K562 (cell line): ENCODE measurements around the gene SSX7. TPM values are rescaled to one million over a fixed set of nuclear protein-coding genes. Genes with fewer than 3 reads are reported as not detected.
"Not testable (repeated sequence)": the region's sequence is repeated elsewhere in the genome, so short reads cannot be mapped to it uniquely, and the experiment has no call there.

Source experiments
- ATAC-seq: fragments of 200-7000 bp; cut with Tn5 transposase; 3 replicates; pipeline ENCODE4 v1.9.1; 2020; ENCODE audit warnings: moderate library complexity
- BruUV-seq: library from RNA; stranded (reverse); fragments of 400-500 nt; replicated peaks from 2 replicates; lab custom pipeline; 2021; lab: Mats Ljungman, UMichigan
- CTCF ChIA-PET: fragments of 300-600 bp; formaldehyde crosslinking; extraction: SDS; loops from one replicate; lab custom pipeline; 2021; ENCODE audit warnings: low intra/inter-chr PET ratio; lab: Yijun Ruan, JAX
- POLR2A ChIA-PET: fragments of 300-600, 350-650 bp; sonication (Branson Sonifier 250); formaldehyde crosslinking; extraction: SDS; loops from one replicate; lab custom pipeline; 2021; ENCODE audit warnings: antibody characterized with exemption, inconsistent platforms; lab: Yijun Ruan, JAX
- DNase-seq, 4 experiments: peaks; one replicate each; pipeline versions ENCODE4 v3.0.0 to v3.0.0-alpha.2; 2011 to 2018; ENCODE audit warnings: low spot score in 3 of 4, mixed read lengths in 3 of 4; ENCODE audit errors: extremely low read depth in 1 of 4
- FAIRE-seq: peaks from 2 replicates; lab custom pipeline; 2011; peaks lifted over from hg19 to GRCh38; lab: Jason Lieb, UNC
- H2AFZ ChIP-seq: 2 replicates; pipeline ENCODE4 v1.6.0; 2011; ENCODE audit warnings: low read depth, low read length, control low read depth, inconsistent platforms
- H3K27ac ChIP-seq: fragments of 200-600 bp; 3 replicates; pipeline ENCODE4 v1.8.0; 2011; ENCODE audit warnings: low read depth, mild to moderate bottlenecking, control low read depth, inconsistent platforms, low read length, moderate library complexity, mixed read lengths; ENCODE audit errors: extremely low read depth
- H3K27me3 ChIP-seq, 2 experiments: fragments of 300-600 bp in 1 of 2; 2 replicates in 1 of 2; 3 replicates in 1 of 2; pipeline versions ENCODE4 v1.6.0 to v1.8.0; 2011; ENCODE audit warnings: inconsistent platforms in 2 of 2, low read length in 2 of 2, mild to moderate bottlenecking in 1 of 2, mixed read lengths in 1 of 2, moderate library complexity in 1 of 2; ENCODE audit not compliant: control insufficient read depth in 2 of 2, insufficient read depth in 2 of 2
- H3K36me3 ChIP-seq: fragments of 300-600 bp; 3 replicates; pipeline ENCODE4 v1.8.0; 2011; ENCODE audit warnings: mild to moderate bottlenecking, low read length, inconsistent platforms; ENCODE audit not compliant: control insufficient read depth, insufficient read depth
- H3K4me1 ChIP-seq, 2 experiments: fragments of 200-600 bp in 1 of 2; replicated peaks in 1 of 2; 2 replicates in 1 of 2; 3 replicates in 1 of 2; pipeline versions ENCODE4 v1.5.1 to v1.8.0; 2011; ENCODE audit warnings: inconsistent platforms in 2 of 2, low read length in 2 of 2, mild to moderate bottlenecking in 1 of 2, mixed read lengths in 1 of 2, moderate library complexity in 1 of 2; ENCODE audit not compliant: control insufficient read depth in 2 of 2, insufficient read depth in 2 of 2
- H3K4me2 ChIP-seq: 2 replicates; pipeline ENCODE4 v1.6.1; 2011; ENCODE audit warnings: low read length, control low read depth, inconsistent platforms, mixed read lengths; ENCODE audit not compliant: insufficient read depth
- H3K4me3 ChIP-seq: fragments of 200-600 bp; sonication (generic), shearing (Covaris generic); 2 replicates; pipeline ENCODE4 v1.5.1; 2016; ENCODE audit warnings: control low read depth, inconsistent platforms
- H3K79me2 ChIP-seq: fragments of 200-600 bp; 3 replicates; pipeline ENCODE4 v1.8.0; 2011; ENCODE audit warnings: low read length, inconsistent platforms; ENCODE audit not compliant: control insufficient read depth, insufficient read depth
- H3K9ac ChIP-seq, 2 experiments: 2 replicates each; pipeline versions ENCODE4 v1.6.0 to v1.6.1; 2011; ENCODE audit warnings: low read depth in 2 of 2, low read length in 2 of 2, control low read depth in 1 of 2, inconsistent platforms in 1 of 2, mild to moderate bottlenecking in 1 of 2, mixed read lengths in 1 of 2; ENCODE audit not compliant: insufficient read depth in 1 of 2
- H3K9me1 ChIP-seq: one replicate; pipeline ENCODE4 v1.6.0; 2011; ENCODE audit warnings: inconsistent platforms, mild to moderate bottlenecking, low read length, moderate library complexity; ENCODE audit not compliant: control insufficient read depth, insufficient read depth
- H3K9me3 ChIP-seq: replicated peaks from 2 replicates; pipeline ENCODE4 v1.5.1; 2011; ENCODE audit warnings: low read depth, low read length, inconsistent platforms; ENCODE audit not compliant: control insufficient read depth, insufficient read depth
- H4K20me1 ChIP-seq: replicated peaks from 2 replicates; pipeline ENCODE4 v1.6.1; 2011; ENCODE audit warnings: low read length, inconsistent platforms, mixed read lengths; ENCODE audit not compliant: control insufficient read depth, insufficient read depth
- C11orf30 ChIP-seq: fragments of 450-650 bp; IDR thresholded peaks from 2 replicates; pipeline ENCODE4 v1.6.1; 2016; ENCODE audit warnings: low read depth, mild to moderate bottlenecking
- MAFG ChIP-seq: fragments of 450-650 bp; conservative IDR thresholded peaks from 2 replicates; pipeline ENCODE4 v1.6.1; 2016; ENCODE audit warnings: missing genetic modification characterization, missing compliant biosample characterization
- ZNF316 ChIP-seq: fragments of 450-650 bp; IDR thresholded peaks from 2 replicates; pipeline ENCODE4 v1.6.1; 2016
- WGBS: fragments of 100-300 bp; shearing (Covaris generic); methylation state at CpG from one replicate; pipeline ENCODE4 v1.1.6; 2016; ENCODE audit warnings: low coverage, mixed read lengths; ENCODE audit not compliant: insufficient coverage; ENCODE audit errors: missing lambda C conversion rate; 5-methylcytosine and 5-hydroxymethylcytosine counted together
- in situ Hi-C: fragments of 300-500 bp; cut with MboI; formaldehyde crosslinking; loops from 4 replicates; pipeline ENCODE4 v1.15.0; 2018; ENCODE audit warnings: inconsistent platforms, mixed read lengths
- intact Hi-C: fragments of 100-400 bp; cut with micrococcal nuclease; formaldehyde crosslinking; loops from 2 replicates; pipeline ENCODE4 v1.14.2; 2022
- polyA plus RNA-seq, 8 experiments: library from polyadenylated mRNA; depleted of rRNA in 4 of 8; stranded (reverse) in 5 of 8; unstranded in 3 of 8; fragments of >200 nt; fragmentation: Nextera tagmentation in 2 of 8; fragmentation: Illumina TruSeq in 1 of 8; extraction: Ambion mirVana in 2 of 8; extraction: Trizol in 1 of 8; gene quantifications; 2 replicates each; pipeline versions ENCODE4 v1.2.1 to v1.2.3, GENCODE V29; 2011 to 2014; ENCODE audit warnings: inconsistent platforms in 1 of 8, missing spikeins in 1 of 8
- total RNA-seq, 7 experiments: library from RNA; depleted of rRNA in 6 of 7; stranded (reverse); fragments of >200 nt in 6 of 7; fragmentation: Illumina TruSeq in 2 of 7; extraction: Trizol in 2 of 7; gene quantifications; 2 replicates each; pipeline versions ENCODE4 v1.2.1 to v1.2.3, GENCODE V29; 2011 to 2021; ENCODE audit warnings: low replicate concordance in 1 of 7

The SSX7 gene
- total and polyA plus RNA-seq, 9 of the 15 experiments (the other 6 are each of a cell fraction or from before 2014, with no cell fraction given), result 0.29 to 0.31 (median 0.29) TPM; not detected in 5

DNA sequence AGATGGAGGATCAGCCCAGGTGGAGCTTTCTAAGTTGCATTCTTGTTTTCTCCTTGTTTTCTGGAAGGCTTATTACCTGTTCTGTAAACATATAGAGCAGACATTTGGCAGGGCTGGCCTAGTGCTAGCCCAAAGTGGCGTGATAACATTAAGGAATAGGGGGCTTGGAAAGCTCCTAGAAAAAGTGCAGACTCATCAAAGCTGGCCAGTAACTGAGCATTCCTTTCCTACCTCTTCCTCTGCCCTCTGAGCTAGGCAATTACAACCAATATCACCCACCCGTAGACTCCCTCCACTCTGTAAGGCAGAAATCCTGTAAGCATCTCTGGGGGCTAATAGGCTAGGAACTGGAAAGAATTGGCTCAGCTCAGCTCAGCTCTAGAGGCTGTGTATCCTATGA is 7.5 kb upstream of the SSX7 start:
- 5% methylated on average over 2 of the region's 2 CpGs for WGBS
- H3K36me3 ChIP-seq, H3K9me3 ChIP-seq, H3K27me3 ChIP-seq, H3K27ac ChIP-seq, H4K20me1 ChIP-seq, H2AFZ ChIP-seq, H3K9ac ChIP-seq, POLR2A ChIA-PET, DNase-seq, H3K4me3 ChIP-seq, BruUV-seq, H3K4me2 ChIP-seq, H3K79me2 ChIP-seq, H3K4me1 ChIP-seq, CTCF ChIA-PET, ATAC-seq, H3K9me1 ChIP-seq, FAIRE-seq, intact Hi-C loops: not testable (repeated sequence)
- in situ Hi-C loops, result loop anchor here (25.0 kb wide), 1 partner anchor 100 kb away; the partner anchor contains the start of gene SSX2B
- peak; percentile 29; the same call in 1 of the 2 replicates for TF ChIP-seq MAFG
- TF ChIP-seq C11orf30, result peak; percentile 51
- TF ChIP-seq ZNF316, result peak; percentile 56

DNA sequence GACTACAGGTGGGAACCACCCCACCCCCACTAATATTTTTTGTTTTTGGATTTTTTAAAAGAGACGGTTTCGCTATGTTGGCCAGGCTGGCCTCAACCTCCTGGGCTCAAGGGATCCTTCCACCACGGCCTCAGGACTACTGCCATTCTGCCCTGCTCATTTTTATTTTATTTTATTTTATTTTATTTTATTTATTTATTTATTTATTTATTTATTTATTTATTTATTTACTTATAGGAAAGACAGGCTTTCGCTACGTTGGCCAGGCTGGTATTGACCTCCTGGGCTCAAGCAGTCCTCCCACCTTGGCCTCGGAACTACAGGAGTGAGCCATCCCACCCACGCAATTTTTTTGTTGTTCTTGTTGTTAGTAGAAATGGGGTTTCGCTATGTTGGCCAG is 775 bp upstream of the SSX7 start:
- H3K27me3 ChIP-seq, H3K4me1 ChIP-seq, H2AFZ ChIP-seq, BruUV-seq, intact Hi-C loops, CTCF ChIA-PET, H3K79me2 ChIP-seq, H4K20me1 ChIP-seq, H3K4me3 ChIP-seq, POLR2A ChIA-PET, ATAC-seq, H3K27ac ChIP-seq, H3K9me1 ChIP-seq, H3K36me3 ChIP-seq, FAIRE-seq, H3K4me2 ChIP-seq, H3K9ac ChIP-seq, H3K9me3 ChIP-seq, DNase-seq: not testable (repeated sequence)
- 5% methylated on average over 7 of the region's 8 CpGs for WGBS
- in situ Hi-C loops, result loop anchor here (25.0 kb wide), 1 partner anchor 107 kb away; the partner anchor contains the start of gene SSX2B

DNA sequence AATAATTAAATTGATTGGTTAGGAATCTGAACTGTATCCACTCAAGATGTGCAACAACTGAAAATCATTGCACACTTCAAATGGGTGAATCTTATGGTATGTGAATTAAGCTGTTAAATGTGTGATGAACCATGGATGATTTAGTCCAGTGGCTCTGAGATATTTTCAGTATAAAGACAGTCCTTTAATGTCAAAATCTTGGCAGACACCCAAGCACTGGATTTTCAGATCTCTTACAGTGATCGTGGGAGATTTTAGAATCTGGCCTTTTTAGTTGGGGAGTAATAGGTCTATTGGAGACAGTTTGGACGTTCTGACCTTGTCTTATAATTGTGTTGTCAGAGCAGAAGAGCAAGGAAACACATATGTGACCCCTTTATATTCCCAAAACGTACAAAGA is 4.0 kb downstream of the SSX7 start:
- BruUV-seq, H3K27ac ChIP-seq, H3K9ac ChIP-seq, H3K4me2 ChIP-seq, CTCF ChIA-PET, H3K4me3 ChIP-seq, H3K27me3 ChIP-seq, H3K79me2 ChIP-seq, H3K36me3 ChIP-seq, H4K20me1 ChIP-seq, intact Hi-C loops, POLR2A ChIA-PET, ATAC-seq, H3K4me1 ChIP-seq, H2AFZ ChIP-seq, DNase-seq, FAIRE-seq, H3K9me1 ChIP-seq, H3K9me3 ChIP-seq: not testable (repeated sequence)
- 0% methylated on average over 3 of the region's 3 CpGs for WGBS
- in situ Hi-C loops, result loop anchor here (25.0 kb wide), 1 partner anchor 112 kb away; the partner anchor contains the start of gene SSX2B
